ENCODE results near the gene ECHS1. TPM values are rescaled to one million over a fixed set of nuclear protein-coding genes. Genes with fewer than 3 reads are reported as not detected.

Gene ECHS1
- total RNA-seq, 1 donor from 2014 or later: 69.8 TPM

GRCh38 chr10:133343558-133343957, 29.6 kb downstream of the ECHS1 start:
- Mint-ChIP-seq H3K36me3 (no peaks in the 10 kb centered on the region), H3K4me1 (no peaks in the 10 kb centered on the region), H3K27me3 (ENCODE audit: low read depth) (peaks cover 42% of the 10 kb centered on the region), H3K27ac (no peak overlapping the region), H3K4me3 (no peak overlapping the region), H3K9me3 (peaks cover 12% of the 10 kb centered on the region)
- no peak for TF ChIP-seq CTCF (IDR thresholded peaks at IDR 0.05; ENCODE audit: unreplicated experiment)
- no peak for DNase-seq (ENCODE audit: low spot score in 2 of 2, unreplicated experiment in 2 of 2)

- peaks cover 42% of the 10 kb centered on the region for H3K27me3 Mint-ChIP-seq (ENCODE audit: low read depth)
- no peak overlapping the region for H3K27ac Mint-ChIP-seq
- no peak for TF ChIP-seq CTCF (IDR thresholded peaks at IDR 0.05; ENCODE audit: unreplicated experiment)
- H3K36me3 Mint-ChIP-seq: no peaks in the 10 kb centered on the region
- H3K4me1 Mint-ChIP-seq: no peaks in the 10 kb centered on the region
- H3K9me3 Mint-ChIP-seq: peaks cover 12% of the 10 kb centered on the region
- H3K4me3 Mint-ChIP-seq: no peak overlapping the region
- no peak for DNase-seq (ENCODE audit: low spot score in 2 of 2, unreplicated experiment in 2 of 2)
These were observed 30.2 kb downstream of the ECHS1 start for GRCh38 chr10:133342942-133343341.

GRCh38 chr10:133341983-133342382, 31.2 kb downstream of the ECHS1 start:
- H3K4me3 Mint-ChIP-seq: no peak overlapping the region
- no peaks in the 10 kb centered on the region for H3K36me3 Mint-ChIP-seq
- no peak overlapping the region for H3K27ac Mint-ChIP-seq
- no peak for DNase-seq (ENCODE audit: low spot score in 2 of 2, unreplicated experiment in 2 of 2)
- H3K4me1 Mint-ChIP-seq: no peaks in the 10 kb centered on the region
- H3K9me3 Mint-ChIP-seq: peaks cover 12% of the 10 kb centered on the region
- H3K27me3 Mint-ChIP-seq (ENCODE audit: low read depth): peaks cover 42% of the 10 kb centered on the region
- TF ChIP-seq CTCF (IDR thresholded peaks at IDR 0.05; ENCODE audit: unreplicated experiment): no peak

GRCh38 chr10:133339708-133340380, 33.3 kb downstream of the ECHS1 start:
- DNase-seq (ENCODE audit: low spot score in 2 of 2, unreplicated experiment in 2 of 2): no peak

GRCh38 chr10:133338080-133339071, 34.8 kb downstream of the ECHS1 start:
- TF ChIP-seq CTCF (IDR thresholded peaks at IDR 0.05; ENCODE audit: unreplicated experiment): no peak
- Mint-ChIP-seq H3K4me3 (no peak overlapping the region), H3K36me3 (no peaks in the 10 kb centered on the region), H3K9me3 (peaks cover 5% of the 10 kb centered on the region), H3K4me1 (peaks cover 3% of the 10 kb centered on the region), H3K27ac (no peak overlapping the region), H3K27me3 (ENCODE audit: low read depth) (peaks cover 41% of the 10 kb centered on the region)
- DNase-seq (ENCODE audit: low spot score in 2 of 2, unreplicated experiment in 2 of 2): no peak

More at GRCh38 chr10:133339708-133340380, 33.3 kb downstream of the ECHS1 start:
- H3K4me3 Mint-ChIP-seq: no peak overlapping the region
- H3K9me3 Mint-ChIP-seq: peaks cover 5% of the 10 kb centered on the region
- peaks cover 44% of the 10 kb centered on the region for H3K27me3 Mint-ChIP-seq (ENCODE audit: low read depth)
- H3K27ac Mint-ChIP-seq: no peak overlapping the region
- no peaks in the 10 kb centered on the region for H3K36me3 Mint-ChIP-seq
- H3K4me1 Mint-ChIP-seq: peaks cover under 1% of the 10 kb centered on the region
- no peak for TF ChIP-seq CTCF (IDR thresholded peaks at IDR 0.05; ENCODE audit: unreplicated experiment)

All from mesothelial cell of epicardium (in vitro differentiated cells).